ENCODE data around the gene ACOT13.

- no peak for TF ChIP-seq CTCF (IDR thresholded peaks at IDR 0.05; ENCODE audit: low read depth, low read length)
- TF ChIP-seq EZH2phosphoT487 (IDR thresholded peaks at IDR 0.05; ENCODE audit: low read depth) = no peak
Measured at GRCh38 chr6:24686408-24686807, 19.5 kb downstream of the ACOT13 start.
